ENCODE data around the gene NDUFB7.
"Not testable (repeated sequence)": the region's sequence is repeated elsewhere in the genome, so short reads cannot be mapped to it uniquely, and the experiment has no call there.

Gene NDUFB7

GRCh38 chr19:14570864-14571527 lies 870 bp downstream of the NDUFB7 start:
- no peak for FAIRE-seq

- no peak for FAIRE-seq
Observed at GRCh38 chr19:14567079-14567478, 4.8 kb downstream of the NDUFB7 start.

GRCh38 chr19:14566712-14567077 lies 5.2 kb downstream of the NDUFB7 start:
- no peak for FAIRE-seq

- no peak for FAIRE-seq
Observed at GRCh38 chr19:14565765-14566711, 5.8 kb downstream of the NDUFB7 start.

DNA sequence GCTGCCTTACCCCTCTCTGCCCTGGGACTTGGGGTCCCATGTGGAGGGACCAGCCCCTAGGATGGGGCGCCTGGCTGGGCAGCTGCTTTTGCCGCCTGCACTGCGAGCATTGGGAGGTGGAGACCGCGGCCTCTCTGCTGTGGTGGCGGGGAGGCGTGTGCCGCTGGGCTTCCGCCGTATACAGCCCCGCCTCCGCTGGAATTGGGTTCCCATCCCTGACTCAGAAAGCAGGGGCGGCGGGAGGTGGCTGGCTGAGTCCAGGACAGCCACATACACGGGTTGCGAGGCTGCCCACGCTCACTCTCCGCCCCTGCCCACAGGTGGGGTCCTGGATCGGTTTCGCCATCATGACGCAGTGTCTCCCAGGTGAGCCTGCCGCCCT lies 6.6 kb downstream of the NDUFB7 start:
- FAIRE-seq, result no peak

GRCh38 chr19:14564652-14565297 lies 7.1 kb downstream of the NDUFB7 start:
- FAIRE-seq, result not testable (repeated sequence)

DNA sequence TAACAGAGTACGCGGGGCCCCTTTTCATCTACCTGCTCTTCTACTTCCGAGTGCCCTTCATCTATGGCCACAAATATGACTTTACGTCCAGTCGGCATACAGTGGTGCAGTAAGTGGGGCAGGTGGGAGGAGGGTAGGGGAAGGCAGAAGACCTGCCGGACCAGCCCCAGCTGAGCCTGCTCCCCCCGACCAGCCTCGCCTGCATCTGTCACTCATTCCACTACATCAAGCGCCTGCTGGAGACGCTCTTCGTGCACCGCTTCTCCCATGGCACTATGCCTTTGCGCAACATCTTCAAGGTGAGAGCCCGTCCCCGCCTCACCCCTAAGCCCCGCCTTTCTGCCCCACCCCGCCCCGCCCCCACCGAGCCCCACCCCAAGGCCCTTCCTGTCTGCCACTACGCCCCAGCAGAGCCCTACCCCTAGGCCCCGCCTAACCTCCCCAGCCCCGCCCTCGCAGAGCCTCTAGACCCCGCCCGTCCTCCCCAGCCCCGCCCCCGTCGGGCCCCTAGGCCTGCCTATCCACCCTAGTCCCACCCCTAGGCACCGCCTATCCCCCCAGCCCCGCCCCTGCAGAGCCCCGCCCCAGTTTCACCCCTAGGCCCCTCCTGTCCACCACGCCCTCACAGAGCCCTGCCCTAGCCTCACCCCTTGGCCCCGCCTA lies 7.7 kb downstream of the NDUFB7 start:
- no peak for FAIRE-seq

- no peak for FAIRE-seq
Observed at GRCh38 chr19:14563590-14563926, 8.3 kb downstream of the NDUFB7 start.

DNA sequence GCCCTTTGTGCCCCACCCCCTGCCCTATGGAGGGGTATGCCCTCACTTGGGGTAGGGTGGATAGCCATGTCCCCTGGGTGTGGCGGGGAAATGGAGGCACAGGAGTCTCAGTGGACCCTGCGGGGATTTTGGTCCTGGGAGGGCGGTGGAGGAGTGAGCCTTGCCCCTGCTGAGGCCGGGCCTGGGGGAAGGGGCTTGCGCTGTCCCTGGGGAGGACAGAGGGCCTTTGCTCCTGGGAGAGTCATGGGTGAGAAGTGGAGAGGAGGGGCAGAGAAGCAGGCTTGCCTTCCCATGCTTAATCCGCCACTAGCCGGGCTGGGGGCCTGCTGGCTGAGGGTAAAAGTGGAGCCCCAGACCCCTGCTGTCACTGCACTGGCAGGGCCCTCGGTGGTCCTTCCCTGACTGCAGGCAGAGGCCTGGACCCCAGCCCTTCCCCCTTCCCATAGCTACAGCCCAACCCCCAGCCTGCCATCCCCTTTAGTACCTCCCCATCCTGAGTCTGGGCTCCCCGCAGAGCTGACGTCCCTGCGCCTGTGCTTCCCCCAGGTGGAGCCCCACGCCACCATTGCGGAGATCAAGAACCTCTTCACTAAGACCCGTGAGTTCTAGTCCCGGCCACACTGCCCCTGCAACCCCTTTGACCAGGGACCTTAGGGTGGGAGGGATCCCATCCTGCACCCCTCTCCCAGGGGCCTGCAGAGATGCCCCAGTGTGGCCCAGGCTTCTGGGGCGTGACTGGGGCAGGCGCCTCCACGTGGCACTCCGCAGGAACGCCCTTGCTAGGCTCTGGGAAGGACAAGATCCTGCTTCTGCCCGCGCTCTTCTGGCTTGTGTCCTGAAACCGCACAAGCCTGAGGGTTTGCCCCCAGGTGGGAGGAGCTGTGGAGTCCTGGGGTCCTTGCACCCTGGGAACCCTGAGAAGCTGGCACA lies 8.9 kb downstream of the NDUFB7 start:
- no peak for FAIRE-seq

DNA sequence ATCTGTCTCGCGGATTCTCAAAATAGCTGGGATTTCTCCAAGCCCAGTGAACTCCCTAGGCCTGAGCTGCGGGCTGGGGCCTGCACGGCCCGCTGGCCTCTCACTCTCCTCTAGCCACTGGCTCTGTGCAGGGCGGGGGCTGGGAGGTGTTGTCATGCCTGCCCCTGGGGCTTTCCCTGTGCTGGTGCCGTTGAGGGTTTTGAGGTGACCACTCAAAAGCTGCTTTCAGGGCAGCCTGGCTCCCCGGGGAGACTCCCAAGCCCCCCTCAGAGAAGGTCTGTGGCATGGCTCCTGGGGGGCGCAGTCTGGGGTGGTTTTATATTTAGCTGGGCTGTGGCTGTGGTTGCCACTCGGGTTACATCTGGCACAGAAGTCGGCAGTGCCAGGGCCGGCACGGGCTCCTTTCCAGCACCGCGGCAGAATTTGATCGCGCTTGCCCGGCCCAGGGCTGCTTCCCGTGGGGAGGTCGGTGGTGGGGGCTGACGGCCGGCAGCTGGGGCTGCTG lies 10.0 kb downstream of the NDUFB7 start:
- FAIRE-seq, result no peak

DNA sequence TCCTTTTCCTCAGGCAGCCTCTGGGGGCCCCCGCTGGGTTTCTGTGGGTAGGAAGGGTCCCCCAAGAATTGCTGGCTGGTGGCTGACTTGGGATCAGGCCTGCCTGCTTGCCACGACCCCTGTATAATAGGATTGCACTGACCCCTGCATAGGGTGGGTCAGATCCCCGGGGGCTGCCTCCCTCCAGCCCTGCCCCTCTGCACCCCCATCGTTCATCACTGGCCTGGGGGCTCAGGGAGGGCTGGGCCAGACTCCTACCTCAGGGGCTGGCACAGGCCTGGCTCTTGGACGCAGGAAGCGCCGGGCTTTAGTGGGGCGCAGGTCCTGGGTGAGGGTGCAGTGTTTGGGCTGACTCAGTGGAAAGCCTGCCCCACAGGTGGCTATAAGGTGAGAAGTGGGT lies 10.6 kb downstream of the NDUFB7 start:
- FAIRE-seq, result no peak

- no peak for FAIRE-seq
Observed at GRCh38 chr19:14560776-14561108, 11.1 kb downstream of the NDUFB7 start.

DNA sequence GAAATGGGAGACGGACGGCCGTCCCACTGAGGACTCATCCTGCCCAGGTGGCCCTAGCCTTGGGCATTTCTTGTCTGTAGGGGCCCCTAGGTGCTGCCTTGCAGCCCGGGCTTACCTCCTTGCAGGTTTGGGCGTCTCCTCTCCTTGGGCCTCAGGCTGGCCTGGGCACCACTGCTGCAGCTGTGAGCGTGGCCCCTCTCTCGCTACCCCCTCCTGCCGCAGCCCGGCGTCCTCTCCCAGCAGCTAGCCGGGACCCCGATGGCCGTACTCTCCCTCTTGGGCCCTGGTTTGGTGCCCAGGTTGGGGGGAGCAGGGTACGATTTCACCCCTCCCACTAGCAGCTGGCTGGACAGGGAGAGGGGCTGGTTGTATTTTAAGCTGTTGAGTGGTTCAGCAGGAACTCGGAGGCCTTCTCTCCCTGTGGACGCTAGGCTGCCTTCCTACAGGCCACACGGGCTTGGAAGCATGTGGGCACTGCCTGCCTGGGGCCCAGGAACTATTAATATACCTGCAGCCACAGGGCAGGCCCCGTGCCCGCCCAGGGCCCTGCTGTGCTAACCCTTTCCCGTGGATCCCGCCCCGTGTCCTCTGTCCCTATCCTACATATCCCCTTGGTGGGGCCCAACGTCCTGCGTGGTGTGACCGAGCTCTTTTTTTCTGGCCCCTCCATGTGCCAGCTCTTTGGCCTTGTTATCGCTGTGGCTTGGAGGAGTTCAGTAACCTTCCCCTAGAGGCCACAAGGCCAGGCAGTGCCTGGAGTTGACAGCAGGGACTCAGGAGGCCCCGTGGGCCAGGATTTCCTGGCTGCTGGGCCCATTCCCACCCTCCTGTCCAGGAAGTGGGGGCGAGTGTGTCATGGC lies 11.7 kb downstream of the NDUFB7 start:
- no peak for FAIRE-seq

GRCh38 chr19:14558370-14559066 lies 13.3 kb downstream of the NDUFB7 start:
- FAIRE-seq, result no peak

- no peak for FAIRE-seq
Observed at GRCh38 chr19:14556662-14557188, 15.1 kb downstream of the NDUFB7 start.

GRCh38 chr19:14555918-14556661 lies 15.8 kb downstream of the NDUFB7 start:
- no peak for FAIRE-seq

GRCh38 chr19:14554382-14554812 lies 17.5 kb downstream of the NDUFB7 start:
- no peak for FAIRE-seq

- no peak for FAIRE-seq
Observed at GRCh38 chr19:14553939-14554243, 18.0 kb downstream of the NDUFB7 start.

All from endometrium (tissue), 2 donors.